HEK293 (cell line): Measurements from ENCODE around the gene EFHC1.

Source experiments
- FEZF1 ChIP-seq: fragments of 450-650 bp; formaldehyde crosslinking; IDR thresholded peaks from 2 replicates; pipeline ENCODE4 v1.5.1; 2016; ENCODE audit warnings: missing biosample characterization, missing genetic modification characterization
- GLIS1 ChIP-seq: fragments of 450-650 bp; formaldehyde crosslinking; IDR thresholded peaks from 2 replicates; pipeline ENCODE4 v1.5.1; 2016; ENCODE audit warnings: missing biosample characterization, missing genetic modification characterization
- KLF9 ChIP-seq: fragments of 450-650 bp; formaldehyde crosslinking; IDR thresholded peaks from 2 replicates; pipeline ENCODE4 v1.5.1; 2016; ENCODE audit warnings: missing biosample characterization, missing genetic modification characterization, low read depth
- SCRT2 ChIP-seq: fragments of 450-650 bp; formaldehyde crosslinking; IDR thresholded peaks from 2 replicates; pipeline ENCODE4 v1.5.1; 2016; ENCODE audit warnings: missing biosample characterization, missing genetic modification characterization
- SETDB1 ChIP-seq: IDR thresholded peaks from one replicate; pipeline ENCODE4 v1.6.1; 2017; ENCODE audit warnings: mild to moderate bottlenecking, low read length, moderate library complexity, mixed read lengths; ENCODE audit not compliant: insufficient read length
- ZFP37 ChIP-seq: fragments of 450-650 bp; formaldehyde crosslinking; IDR thresholded peaks from 2 replicates; pipeline ENCODE4 v1.5.1; 2016; ENCODE audit warnings: missing biosample characterization, missing genetic modification characterization
- ZNF223 ChIP-seq: fragments of 450-650 bp; formaldehyde crosslinking; IDR thresholded peaks from 2 replicates; pipeline ENCODE4 v1.5.1; 2016; ENCODE audit warnings: missing biosample characterization, missing genetic modification characterization
- ZNF24 ChIP-seq: fragments of 450-650 bp; formaldehyde crosslinking; IDR thresholded peaks from 2 replicates; pipeline ENCODE4 v1.5.1; 2016; ENCODE audit warnings: missing biosample characterization, missing genetic modification characterization
- ZNF324 ChIP-seq: fragments of 450-650 bp; formaldehyde crosslinking; IDR thresholded peaks from 2 replicates; pipeline ENCODE4 v1.5.1; 2016; ENCODE audit warnings: missing biosample characterization, missing genetic modification characterization
- ZNF510 ChIP-seq: fragments of 450-650 bp; formaldehyde crosslinking; IDR thresholded peaks from 2 replicates; pipeline ENCODE4 v1.5.1; 2018; ENCODE audit warnings: mild to moderate bottlenecking, missing genetic modification characterization, missing biosample characterization; ENCODE audit not compliant: insufficient replicate concordance
- ZNF623 ChIP-seq: fragments of 450-650 bp; formaldehyde crosslinking; IDR thresholded peaks from 2 replicates; pipeline ENCODE4 v1.5.1; 2016; ENCODE audit warnings: missing biosample characterization, missing genetic modification characterization
- ZXDB ChIP-seq: fragments of 450-650 bp; formaldehyde crosslinking; IDR thresholded peaks from 2 replicates; pipeline ENCODE4 v1.5.1; 2016; ENCODE audit warnings: missing biosample characterization, missing genetic modification characterization
- TF ChIP-seq, protein P1 (sequence below): fragments of 450-650 bp; IDR thresholded peaks from 2 replicates; pipeline ENCODE4 v1.5.1; 2018; ENCODE audit warnings: missing biosample characterization, missing genetic modification characterization
- TF ChIP-seq, protein P2 (sequence below): fragments of 450-650 bp; formaldehyde crosslinking; IDR thresholded peaks from 2 replicates; pipeline ENCODE4 v1.5.1; 2016; ENCODE audit warnings: missing biosample characterization, missing genetic modification characterization
- TF ChIP-seq, protein P3 (sequence below): fragments of 450-650 bp; formaldehyde crosslinking; conservative IDR thresholded peaks from 2 replicates; pipeline ENCODE4 v1.5.1; 2016; ENCODE audit warnings: low read depth, missing biosample characterization, missing genetic modification characterization
- TF ChIP-seq, protein P4 (sequence below): fragments of 450-650 bp; formaldehyde crosslinking; IDR thresholded peaks from 2 replicates; pipeline ENCODE4 v1.5.1; 2017; ENCODE audit warnings: missing biosample characterization, missing genetic modification characterization
- TF ChIP-seq, protein P5 (sequence below): fragments of 450-650 bp; formaldehyde crosslinking; IDR thresholded peaks from 2 replicates; pipeline ENCODE4 v1.5.1; 2016; ENCODE audit warnings: missing biosample characterization, missing genetic modification characterization
- TF ChIP-seq, protein P6 (sequence below): fragments of 450-650 bp; formaldehyde crosslinking; IDR thresholded peaks from 2 replicates; pipeline ENCODE4 v1.5.1; 2016; ENCODE audit warnings: missing biosample characterization, missing genetic modification characterization
- TF ChIP-seq, protein P7 (sequence below): fragments of 450-650 bp; formaldehyde crosslinking; IDR thresholded peaks from 2 replicates; pipeline ENCODE4 v1.5.1; 2016; ENCODE audit warnings: missing biosample characterization, missing genetic modification characterization

Gene EFHC1

DNA sequence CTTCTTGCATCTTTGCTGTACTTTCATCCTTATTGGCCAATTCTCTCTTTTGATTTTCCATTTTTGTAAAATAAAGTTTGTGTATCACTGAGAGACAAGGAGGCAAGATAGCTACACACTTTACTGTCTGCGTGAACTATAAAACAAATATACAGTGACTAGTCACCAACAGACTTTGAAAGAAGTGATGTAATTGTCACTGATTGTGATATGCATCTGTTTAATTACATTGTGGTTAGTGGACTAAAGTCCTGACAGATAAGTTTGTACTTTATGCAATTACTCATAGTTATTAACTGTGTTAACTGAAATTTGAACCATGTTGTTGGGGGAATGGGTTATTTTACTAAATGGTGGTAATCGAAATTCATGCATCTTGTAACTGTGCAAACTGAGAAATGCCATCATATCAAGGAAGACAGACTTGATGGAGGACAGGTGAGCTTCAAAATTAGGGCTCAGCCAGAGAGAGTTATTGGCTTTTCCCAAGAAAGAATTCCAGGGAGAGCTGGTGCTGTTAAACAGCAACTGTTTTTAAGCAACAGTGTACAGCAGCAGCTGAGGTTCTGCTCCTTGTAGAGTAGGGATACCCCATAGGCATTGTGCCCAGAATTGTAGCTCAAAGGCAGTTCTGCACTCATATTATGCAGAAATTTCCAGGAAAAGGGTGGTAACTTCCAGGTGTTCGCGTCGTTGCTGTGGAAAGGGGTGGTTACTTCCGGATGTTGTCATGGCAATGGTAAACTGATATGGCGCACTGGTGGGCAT lies 62.9 kb downstream of the EFHC1 start (continued):
- TF ChIP-seq, protein P1, sequence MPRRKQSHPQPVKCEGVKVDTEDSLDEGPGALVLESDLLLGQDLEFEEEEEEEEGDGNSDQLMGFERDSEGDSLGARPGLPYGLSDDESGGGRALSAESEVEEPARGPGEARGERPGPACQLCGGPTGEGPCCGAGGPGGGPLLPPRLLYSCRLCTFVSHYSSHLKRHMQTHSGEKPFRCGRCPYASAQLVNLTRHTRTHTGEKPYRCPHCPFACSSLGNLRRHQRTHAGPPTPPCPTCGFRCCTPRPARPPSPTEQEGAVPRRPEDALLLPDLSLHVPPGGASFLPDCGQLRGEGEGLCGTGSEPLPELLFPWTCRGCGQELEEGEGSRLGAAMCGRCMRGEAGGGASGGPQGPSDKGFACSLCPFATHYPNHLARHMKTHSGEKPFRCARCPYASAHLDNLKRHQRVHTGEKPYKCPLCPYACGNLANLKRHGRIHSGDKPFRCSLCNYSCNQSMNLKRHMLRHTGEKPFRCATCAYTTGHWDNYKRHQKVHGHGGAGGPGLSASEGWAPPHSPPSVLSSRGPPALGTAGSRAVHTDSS: peak; percentile 40; the same call in 1 of the 2 replicates
- TF ChIP-seq, protein P2, sequence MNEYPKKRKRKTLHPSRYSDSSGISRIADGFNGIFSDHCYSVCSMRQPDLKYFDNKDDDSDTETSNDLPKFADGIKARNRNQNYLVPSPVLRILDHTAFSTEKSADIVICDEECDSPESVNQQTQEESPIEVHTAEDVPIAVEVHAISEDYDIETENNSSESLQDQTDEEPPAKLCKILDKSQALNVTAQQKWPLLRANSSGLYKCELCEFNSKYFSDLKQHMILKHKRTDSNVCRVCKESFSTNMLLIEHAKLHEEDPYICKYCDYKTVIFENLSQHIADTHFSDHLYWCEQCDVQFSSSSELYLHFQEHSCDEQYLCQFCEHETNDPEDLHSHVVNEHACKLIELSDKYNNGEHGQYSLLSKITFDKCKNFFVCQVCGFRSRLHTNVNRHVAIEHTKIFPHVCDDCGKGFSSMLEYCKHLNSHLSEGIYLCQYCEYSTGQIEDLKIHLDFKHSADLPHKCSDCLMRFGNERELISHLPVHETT (tag by site-specific recombination): peak; percentile 98
- no peak for TF ChIP-seq ZNF223
- TF ChIP-seq, protein P3, sequence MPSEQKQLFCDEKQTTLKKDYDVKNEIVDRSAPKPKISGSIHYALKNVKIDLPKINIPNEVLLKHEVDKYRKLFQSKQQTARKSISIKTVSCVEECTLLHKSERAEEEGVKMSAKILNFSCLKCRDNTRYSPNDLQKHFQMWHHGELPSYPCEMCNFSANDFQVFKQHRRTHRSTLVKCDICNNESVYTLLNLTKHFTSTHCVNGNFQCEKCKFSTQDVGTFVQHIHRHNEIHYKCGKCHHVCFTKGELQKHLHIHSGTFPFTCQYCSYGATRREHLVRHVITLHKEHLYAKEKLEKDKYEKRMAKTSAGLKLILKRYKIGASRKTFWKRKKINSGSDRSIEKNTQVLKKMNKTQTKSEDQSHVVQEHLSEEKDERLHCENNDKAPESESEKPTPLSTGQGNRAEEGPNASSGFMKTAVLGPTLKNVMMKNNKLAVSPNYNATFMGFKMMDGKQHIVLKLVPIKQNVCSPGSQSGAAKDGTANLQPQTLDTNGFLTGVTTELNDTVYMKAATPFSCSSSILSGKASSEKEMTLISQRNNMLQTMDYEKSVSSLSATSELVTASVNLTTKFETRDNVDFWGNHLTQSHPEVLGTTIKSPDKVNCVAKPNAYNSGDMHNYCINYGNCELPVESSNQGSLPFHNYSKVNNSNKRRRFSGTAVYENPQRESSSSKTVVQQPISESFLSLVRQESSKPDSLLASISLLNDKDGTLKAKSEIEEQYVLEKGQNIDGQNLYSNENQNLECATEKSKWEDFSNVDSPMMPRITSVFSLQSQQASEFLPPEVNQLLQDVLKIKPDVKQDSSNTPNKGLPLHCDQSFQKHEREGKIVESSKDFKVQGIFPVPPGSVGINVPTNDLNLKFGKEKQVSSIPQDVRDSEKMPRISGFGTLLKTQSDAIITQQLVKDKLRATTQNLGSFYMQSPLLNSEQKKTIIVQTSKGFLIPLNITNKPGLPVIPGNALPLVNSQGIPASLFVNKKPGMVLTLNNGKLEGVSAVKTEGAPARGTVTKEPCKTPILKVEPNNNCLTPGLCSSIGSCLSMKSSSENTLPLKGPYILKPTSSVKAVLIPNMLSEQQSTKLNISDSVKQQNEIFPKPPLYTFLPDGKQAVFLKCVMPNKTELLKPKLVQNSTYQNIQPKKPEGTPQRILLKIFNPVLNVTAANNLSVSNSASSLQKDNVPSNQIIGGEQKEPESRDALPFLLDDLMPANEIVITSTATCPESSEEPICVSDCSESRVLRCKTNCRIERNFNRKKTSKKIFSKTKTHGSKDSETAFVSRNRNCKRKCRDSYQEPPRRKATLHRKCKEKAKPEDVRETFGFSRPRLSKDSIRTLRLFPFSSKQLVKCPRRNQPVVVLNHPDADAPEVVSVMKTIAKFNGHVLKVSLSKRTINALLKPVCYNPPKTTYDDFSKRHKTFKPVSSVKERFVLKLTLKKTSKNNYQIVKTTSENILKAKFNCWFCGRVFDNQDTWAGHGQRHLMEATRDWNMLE (tag by site-specific recombination): peak; percentile 57; the same call in 1 of the 2 replicates
- peak; percentile 85 for TF ChIP-seq ZFP37 (tag by site-specific recombination)
- peak; percentile 8; the same call in 1 of the 2 replicates for TF ChIP-seq KLF9 (tag by site-specific recombination)
- no peak for TF ChIP-seq SETDB1
- peak; percentile 96 for TF ChIP-seq ZXDB (tag by site-specific recombination)
- TF ChIP-seq FEZF1 (tag by site-specific recombination): peak; percentile 93
- peak; percentile 37; the same call in 1 of the 2 replicates for TF ChIP-seq GLIS1 (tag by site-specific recombination)
- TF ChIP-seq ZNF24 (tag by site-specific recombination): peak; percentile 95
- TF ChIP-seq, protein P4, sequence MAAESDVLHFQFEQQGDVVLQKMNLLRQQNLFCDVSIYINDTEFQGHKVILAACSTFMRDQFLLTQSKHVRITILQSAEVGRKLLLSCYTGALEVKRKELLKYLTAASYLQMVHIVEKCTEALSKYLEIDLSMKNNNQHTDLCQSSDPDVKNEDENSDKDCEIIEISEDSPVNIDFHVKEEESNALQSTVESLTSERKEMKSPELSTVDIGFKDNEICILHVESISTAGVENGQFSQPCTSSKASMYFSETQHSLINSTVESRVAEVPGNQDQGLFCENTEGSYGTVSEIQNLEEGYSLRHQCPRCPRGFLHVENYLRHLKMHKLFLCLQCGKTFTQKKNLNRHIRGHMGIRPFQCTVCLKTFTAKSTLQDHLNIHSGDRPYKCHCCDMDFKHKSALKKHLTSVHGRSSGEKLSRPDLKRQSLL: no peak
- TF ChIP-seq SCRT2: peak; percentile 73
- TF ChIP-seq, protein P5, sequence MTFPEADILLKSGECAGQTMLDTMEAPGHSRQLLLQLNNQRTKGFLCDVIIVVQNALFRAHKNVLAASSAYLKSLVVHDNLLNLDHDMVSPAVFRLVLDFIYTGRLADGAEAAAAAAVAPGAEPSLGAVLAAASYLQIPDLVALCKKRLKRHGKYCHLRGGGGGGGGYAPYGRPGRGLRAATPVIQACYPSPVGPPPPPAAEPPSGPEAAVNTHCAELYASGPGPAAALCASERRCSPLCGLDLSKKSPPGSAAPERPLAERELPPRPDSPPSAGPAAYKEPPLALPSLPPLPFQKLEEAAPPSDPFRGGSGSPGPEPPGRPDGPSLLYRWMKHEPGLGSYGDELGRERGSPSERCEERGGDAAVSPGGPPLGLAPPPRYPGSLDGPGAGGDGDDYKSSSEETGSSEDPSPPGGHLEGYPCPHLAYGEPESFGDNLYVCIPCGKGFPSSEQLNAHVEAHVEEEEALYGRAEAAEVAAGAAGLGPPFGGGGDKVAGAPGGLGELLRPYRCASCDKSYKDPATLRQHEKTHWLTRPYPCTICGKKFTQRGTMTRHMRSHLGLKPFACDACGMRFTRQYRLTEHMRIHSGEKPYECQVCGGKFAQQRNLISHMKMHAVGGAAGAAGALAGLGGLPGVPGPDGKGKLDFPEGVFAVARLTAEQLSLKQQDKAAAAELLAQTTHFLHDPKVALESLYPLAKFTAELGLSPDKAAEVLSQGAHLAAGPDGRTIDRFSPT (tag by site-specific recombination): peak; percentile 95
- TF ChIP-seq, protein P6, sequence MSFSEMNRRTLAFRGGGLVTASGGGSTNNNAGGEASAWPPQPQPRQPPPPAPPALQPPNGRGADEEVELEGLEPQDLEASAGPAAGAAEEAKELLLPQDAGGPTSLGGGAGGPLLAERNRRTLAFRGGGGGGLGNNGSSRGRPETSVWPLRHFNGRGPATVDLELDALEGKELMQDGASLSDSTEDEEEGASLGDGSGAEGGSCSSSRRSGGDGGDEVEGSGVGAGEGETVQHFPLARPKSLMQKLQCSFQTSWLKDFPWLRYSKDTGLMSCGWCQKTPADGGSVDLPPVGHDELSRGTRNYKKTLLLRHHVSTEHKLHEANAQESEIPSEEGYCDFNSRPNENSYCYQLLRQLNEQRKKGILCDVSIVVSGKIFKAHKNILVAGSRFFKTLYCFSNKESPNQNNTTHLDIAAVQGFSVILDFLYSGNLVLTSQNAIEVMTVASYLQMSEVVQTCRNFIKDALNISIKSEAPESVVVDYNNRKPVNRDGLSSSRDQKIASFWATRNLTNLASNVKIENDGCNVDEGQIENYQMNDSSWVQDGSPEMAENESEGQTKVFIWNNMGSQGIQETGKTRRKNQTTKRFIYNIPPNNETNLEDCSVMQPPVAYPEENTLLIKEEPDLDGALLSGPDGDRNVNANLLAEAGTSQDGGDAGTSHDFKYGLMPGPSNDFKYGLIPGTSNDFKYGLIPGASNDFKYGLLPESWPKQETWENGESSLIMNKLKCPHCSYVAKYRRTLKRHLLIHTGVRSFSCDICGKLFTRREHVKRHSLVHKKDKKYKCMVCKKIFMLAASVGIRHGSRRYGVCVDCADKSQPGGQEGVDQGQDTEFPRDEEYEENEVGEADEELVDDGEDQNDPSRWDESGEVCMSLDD (tag by site-specific recombination): no peak
- no peak for TF ChIP-seq ZNF510 (tag by site-specific recombination)
- TF ChIP-seq, protein P7, sequence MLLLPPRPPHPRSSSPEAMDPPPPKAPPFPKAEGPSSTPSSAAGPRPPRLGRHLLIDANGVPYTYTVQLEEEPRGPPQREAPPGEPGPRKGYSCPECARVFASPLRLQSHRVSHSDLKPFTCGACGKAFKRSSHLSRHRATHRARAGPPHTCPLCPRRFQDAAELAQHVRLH: peak; percentile 77; the same call in 1 of the 2 replicates
- peak; percentile 14; the same call in 1 of the 2 replicates for TF ChIP-seq ZNF623 (tag by site-specific recombination)
- peak; percentile 71 for TF ChIP-seq ZNF324 (tag by site-specific recombination)
